ENCODE data around the gene GARIN5B. TPM values are rescaled to one million over a fixed set of nuclear protein-coding genes. Genes with fewer than 3 reads are reported as not detected.
A peak's percentile ranks its signal among the peaks of the same experiment; 100 is the strongest.

GARIN5B gene
- total and polyA plus RNA-seq, 12 donors: not detected

- Histone ChIP-seq H3K27me3 (no peaks in the 10 kb centered on the region), H3K9me3 (peaks cover 0 to 6% (median 0%) of the 10 kb centered on the region in 11 donors), H3K4me3 (no peak overlapping the region), H3K36me3 (peaks cover 0 to 52% (median 0%) of the 10 kb centered on the region in 9 donors), H3K4me1 (peaks cover 0 to 9% (median 3%) of the 10 kb centered on the region in 9 donors), H3K27ac (no peak overlapping the region)
- intact Hi-C loops (cut with DNase I): loop anchor here in 4 of 10 donors (5.0 to 10.0 kb wide), 3 partner anchors 66 to 109 kb away; partner anchors contain the start of genes RPL28 (in 2 of the 4), TMEM238 (in 2 of the 4) and IL11 (in 1 of the 4)
- WGBS, 2 donors: 90 to 91% methylated on average over 17 of the region's 17 CpGs
- TF ChIP-seq, protein P1, sequence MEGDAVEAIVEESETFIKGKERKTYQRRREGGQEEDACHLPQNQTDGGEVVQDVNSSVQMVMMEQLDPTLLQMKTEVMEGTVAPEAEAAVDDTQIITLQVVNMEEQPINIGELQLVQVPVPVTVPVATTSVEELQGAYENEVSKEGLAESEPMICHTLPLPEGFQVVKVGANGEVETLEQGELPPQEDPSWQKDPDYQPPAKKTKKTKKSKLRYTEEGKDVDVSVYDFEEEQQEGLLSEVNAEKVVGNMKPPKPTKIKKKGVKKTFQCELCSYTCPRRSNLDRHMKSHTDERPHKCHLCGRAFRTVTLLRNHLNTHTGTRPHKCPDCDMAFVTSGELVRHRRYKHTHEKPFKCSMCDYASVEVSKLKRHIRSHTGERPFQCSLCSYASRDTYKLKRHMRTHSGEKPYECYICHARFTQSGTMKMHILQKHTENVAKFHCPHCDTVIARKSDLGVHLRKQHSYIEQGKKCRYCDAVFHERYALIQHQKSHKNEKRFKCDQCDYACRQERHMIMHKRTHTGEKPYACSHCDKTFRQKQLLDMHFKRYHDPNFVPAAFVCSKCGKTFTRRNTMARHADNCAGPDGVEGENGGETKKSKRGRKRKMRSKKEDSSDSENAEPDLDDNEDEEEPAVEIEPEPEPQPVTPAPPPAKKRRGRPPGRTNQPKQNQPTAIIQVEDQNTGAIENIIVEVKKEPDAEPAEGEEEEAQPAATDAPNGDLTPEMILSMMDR (IDR thresholded peaks at IDR 0.05): no peak
- no peak for ATAC-seq
- DNase-seq: no peak
These were observed 57.0 kb downstream of the GARIN5B start for GRCh38 chr19:55305983-55306562.

GRCh38 chr19:55305491-55305890 is 57.6 kb downstream of the GARIN5B start:
- H3K4me1 ChIP-seq: peaks cover 0 to 9% (median 3%) of the 10 kb centered on the region in 9 donors
- peaks cover 0 to 52% (median 0%) of the 10 kb centered on the region in 9 donors for H3K36me3 ChIP-seq
- H3K27ac ChIP-seq: no peak overlapping the region
- intact Hi-C loops (cut with DNase I): loop anchor here in 4 of 10 donors (5.0 to 10.0 kb wide), 3 partner anchors 67 to 109 kb away; partner anchors contain the start of genes RPL28 (in 2 of the 4), TMEM238 (in 2 of the 4) and IL11 (in 1 of the 4)
- no peak overlapping the region for H3K4me3 ChIP-seq
- ATAC-seq: peak in 6 of 8 donors; percentile 52 to 73 (median 68)
- 86 to 90% methylated on average over 9 of the region's 9 CpGs for WGBS, 2 donors
- peak in 1 of 2 donors; percentile 40 for DNase-seq
- H3K9me3 ChIP-seq: peaks cover 0 to 6% (median 0%) of the 10 kb centered on the region in 11 donors
- no peaks in the 10 kb centered on the region for H3K27me3 ChIP-seq
- TF ChIP-seq, protein P1 (IDR thresholded peaks at IDR 0.05): no peak

GRCh38 chr19:55304980-55305379 is 58.1 kb downstream of the GARIN5B start:
- H3K9me3 ChIP-seq: peaks cover 0 to 6% (median 0%) of the 10 kb centered on the region in 11 donors
- no peak for DNase-seq
- WGBS, 2 donors: 78 to 84% methylated on average over 14 of the region's 14 CpGs
- no peaks in the 10 kb centered on the region for H3K27me3 ChIP-seq
- no peak overlapping the region for H3K4me3 ChIP-seq
- H3K27ac ChIP-seq: no peak overlapping the region
- intact Hi-C loops (cut with DNase I): loop anchor here in 9 of 10 donors (5.0 to 10.0 kb wide), 5 partner anchors 32 to 110 kb away; partner anchors contain the start of genes TMEM238 (in 8 of the 9), KMT5C (in 3 of the 9), RPL28 (in 2 of the 9) and IL11 (in 1 of the 9)
- no peak for ATAC-seq
- peaks cover 0 to 9% (median 3%) of the 10 kb centered on the region in 9 donors for H3K4me1 ChIP-seq
- TF ChIP-seq, protein P1 (IDR thresholded peaks at IDR 0.05): no peak
- peaks cover 0 to 54% (median 0%) of the 10 kb centered on the region in 9 donors for H3K36me3 ChIP-seq

Other genes with a start within 250 kb of the GARIN5B start
- gene PPP1R12C, start 245.6 kb downstream of the GARIN5B start, total RNA-seq: 100 to 1,000 TPM; 134 to 242 (median 193) TPM
- gene PPP1R12C, start 245.6 kb downstream of the GARIN5B start, polyA plus RNA-seq: 100 to 1,000 TPM; 223 to 283 TPM
- 100 to 1,000 TPM in 5 of 10 donors, 10 to 100 TPM in 5; 19.7 to 234 (median 97.1) TPM for gene TNNT1, start 214.1 kb downstream of the GARIN5B start, total RNA-seq
- gene TNNT1, start 214.1 kb downstream of the GARIN5B start, polyA plus RNA-seq: 100 to 1,000 TPM in 1 of 2 donors, 10 to 100 TPM in 1; 32.3 to 721 TPM
- gene TNNI3, start 205.5 kb downstream of the GARIN5B start, total RNA-seq: over 10,000 TPM in 4 of 10 donors, 1,000 to 10,000 TPM in 6; 3,000 to 12,900 (median 9,464) TPM
- gene TNNI3, start 205.5 kb downstream of the GARIN5B start, polyA plus RNA-seq: over 10,000 TPM in 1 of 2 donors, 1,000 to 10,000 TPM in 1; 4,629 to 45,177 TPM
- gene DNAAF3, start 196.6 kb downstream of the GARIN5B start, total RNA-seq: 1 to 10 TPM in 8 of 10 donors, under 1 TPM in 2; 0.37 to 3.9 (median 2.4) TPM
- 1 to 10 TPM; 1.2 to 5.9 TPM for gene DNAAF3, start 196.6 kb downstream of the GARIN5B start, polyA plus RNA-seq
- gene SYT5, start 183.0 kb downstream of the GARIN5B start, total RNA-seq: 1 to 10 TPM in 1 of 10 donors, not detected in 9; 1.1 TPM
- gene SYT5, start 183.0 kb downstream of the GARIN5B start, polyA plus RNA-seq: under 1 TPM in 1 of 2 donors, not detected in 1; under 0.01 TPM
- 1 to 10 TPM in 7 of 10 donors, under 1 TPM in 3; 0.25 to 7.5 (median 2.4) TPM for gene PTPRH, start 153.8 kb downstream of the GARIN5B start, total RNA-seq
- 1 to 10 TPM; 1.3 to 6.1 TPM for gene PTPRH, start 153.8 kb downstream of the GARIN5B start, polyA plus RNA-seq
- gene TMEM86B, start 134.5 kb downstream of the GARIN5B start, total RNA-seq: 1 to 10 TPM in 9 of 10 donors, under 1 TPM in 1; 0.77 to 2.5 (median 1.9) TPM
- 1 to 10 TPM; 2.7 to 5.9 TPM for gene TMEM86B, start 134.5 kb downstream of the GARIN5B start, polyA plus RNA-seq
- gene PPP6R1, start 104.2 kb downstream of the GARIN5B start, total RNA-seq: 10 to 100 TPM; 31.1 to 51.3 (median 39.0) TPM
- gene PPP6R1, start 104.2 kb downstream of the GARIN5B start, polyA plus RNA-seq: 10 to 100 TPM; 36.8 to 38.0 TPM
- 10 to 100 TPM; 26.7 to 41.6 (median 31.6) TPM for gene HSPBP1, start 83.2 kb downstream of the GARIN5B start, total RNA-seq
- gene HSPBP1, start 83.2 kb downstream of the GARIN5B start, polyA plus RNA-seq: 10 to 100 TPM; 54.2 to 83.7 TPM
- gene BRSK1, start 79.3 kb downstream of the GARIN5B start, total RNA-seq: 10 to 100 TPM in 2 of 10 donors, 1 to 10 TPM in 8; 2.3 to 12.6 (median 4.1) TPM
- 1 to 10 TPM; 1.8 to 2.0 TPM for gene BRSK1, start 79.3 kb downstream of the GARIN5B start, polyA plus RNA-seq
- 1 to 10 TPM in 3 of 10 donors, under 1 TPM in 4, not detected in 3; 0.41 to 6.5 (median 0.75) TPM for gene TMEM150B, start 37.9 kb downstream of the GARIN5B start, total RNA-seq
- gene TMEM150B, start 37.9 kb downstream of the GARIN5B start, polyA plus RNA-seq: under 1 TPM in 1 of 2 donors, not detected in 1; 0.38 TPM
- 1 to 10 TPM; 4.0 to 9.2 (median 6.9) TPM for gene KMT5C, start 23.4 kb downstream of the GARIN5B start, total RNA-seq
- gene KMT5C, start 23.4 kb downstream of the GARIN5B start, polyA plus RNA-seq: 10 to 100 TPM in 1 of 2 donors, 1 to 10 TPM in 1; 4.7 to 12.4 TPM
- gene COX6B2, start 8.5 kb downstream of the GARIN5B start, total RNA-seq: not detected
- not detected for gene COX6B2, start 8.5 kb downstream of the GARIN5B start, polyA plus RNA-seq
- gene IL11, start 7.2 kb upstream of the GARIN5B start, total RNA-seq: not detected
- under 1 TPM; 0.30 to 0.37 TPM for gene IL11, start 7.2 kb upstream of the GARIN5B start, polyA plus RNA-seq
- not detected for gene TMEM190, start 13.6 kb upstream of the GARIN5B start, total RNA-seq
- not detected for gene TMEM190, start 13.6 kb upstream of the GARIN5B start, polyA plus RNA-seq
- 1 to 10 TPM in 2 of 10 donors, under 1 TPM in 6, not detected in 2; 0.25 to 1.3 (median 0.49) TPM for gene TMEM238, start 21.0 kb upstream of the GARIN5B start, total RNA-seq
- gene TMEM238, start 21.0 kb upstream of the GARIN5B start, polyA plus RNA-seq: under 1 TPM in 1 of 2 donors, not detected in 1; 0.06 TPM
- 1,000 to 10,000 TPM in 1 of 10 donors, 100 to 1,000 TPM in 9; 473 to 1,031 (median 577) TPM for gene RPL28, start 22.7 kb upstream of the GARIN5B start, total RNA-seq
- gene RPL28, start 22.7 kb upstream of the GARIN5B start, polyA plus RNA-seq: 1,000 to 10,000 TPM in 1 of 2 donors, 100 to 1,000 TPM in 1; 776 to 1,617 TPM
- 10 to 100 TPM; 25.0 to 42.1 (median 30.7) TPM for gene UBE2S, start 44.5 kb upstream of the GARIN5B start, total RNA-seq
- 10 to 100 TPM in 1 of 2 donors, 1 to 10 TPM in 1; 8.0 to 25.5 TPM for gene UBE2S, start 44.5 kb upstream of the GARIN5B start, polyA plus RNA-seq
- gene SHISA7, start 80.0 kb upstream of the GARIN5B start, total RNA-seq: not detected
- gene SHISA7, start 80.0 kb upstream of the GARIN5B start, polyA plus RNA-seq: under 1 TPM in 1 of 2 donors, not detected in 1; under 0.01 TPM
- gene ISOC2, start 98.4 kb upstream of the GARIN5B start, total RNA-seq: 10 to 100 TPM; 42.5 to 69.8 (median 48.3) TPM
- 100 to 1,000 TPM in 1 of 2 donors, 10 to 100 TPM in 1; 88.7 to 117 TPM for gene ISOC2, start 98.4 kb upstream of the GARIN5B start, polyA plus RNA-seq
- not detected for gene C19orf85, start 101.5 kb upstream of the GARIN5B start, total RNA-seq
- not detected for gene C19orf85, start 101.5 kb upstream of the GARIN5B start, polyA plus RNA-seq
- gene ZNF628, start 113.4 kb upstream of the GARIN5B start, total RNA-seq: 1 to 10 TPM; 2.5 to 7.8 (median 4.3) TPM
- gene ZNF628, start 113.4 kb upstream of the GARIN5B start, polyA plus RNA-seq: 1 to 10 TPM; 4.9 to 7.5 TPM
- gene NAT14, start 121.9 kb upstream of the GARIN5B start, total RNA-seq: 1 to 10 TPM; 5.8 to 9.9 (median 6.8) TPM
- 10 to 100 TPM in 1 of 2 donors, 1 to 10 TPM in 1; 9.0 to 16.4 TPM for gene NAT14, start 121.9 kb upstream of the GARIN5B start, polyA plus RNA-seq
- gene SSC5D, start 125.2 kb upstream of the GARIN5B start, total RNA-seq: 1 to 10 TPM; 2.0 to 6.5 (median 4.0) TPM
- 1 to 10 TPM in 1 of 2 donors, under 1 TPM in 1; 0.72 to 2.8 TPM for gene SSC5D, start 125.2 kb upstream of the GARIN5B start, polyA plus RNA-seq
- gene SBK2, start 173.9 kb upstream of the GARIN5B start, total RNA-seq: 10 to 100 TPM in 1 of 10 donors, 1 to 10 TPM in 9; 1.1 to 14.1 (median 2.0) TPM
- gene SBK2, start 173.9 kb upstream of the GARIN5B start, polyA plus RNA-seq: 1 to 10 TPM in 1 of 2 donors, under 1 TPM in 1; 0.39 to 9.4 TPM
- 10 to 100 TPM in 4 of 10 donors, 1 to 10 TPM in 6; 2.0 to 33.3 (median 7.3) TPM for gene SBK3, start 182.3 kb upstream of the GARIN5B start, total RNA-seq
- gene SBK3, start 182.3 kb upstream of the GARIN5B start, polyA plus RNA-seq: 10 to 100 TPM in 1 of 2 donors, 1 to 10 TPM in 1; 3.2 to 11.3 TPM
- 10 to 100 TPM in 4 of 10 donors, 1 to 10 TPM in 6; 7.1 to 16.9 (median 9.6) TPM for gene ZNF579, start 217.6 kb upstream of the GARIN5B start, total RNA-seq
- gene ZNF579, start 217.6 kb upstream of the GARIN5B start, polyA plus RNA-seq: 10 to 100 TPM; 13.1 to 23.8 TPM
- gene FIZ1, start 236.3 kb upstream of the GARIN5B start, total RNA-seq: 10 to 100 TPM; 11.6 to 18.8 (median 13.5) TPM
- gene FIZ1, start 236.3 kb upstream of the GARIN5B start, polyA plus RNA-seq: 10 to 100 TPM in 1 of 2 donors, 1 to 10 TPM in 1; 9.3 to 16.5 TPM
- 10 to 100 TPM in 8 of 10 donors, 1 to 10 TPM in 2; 7.9 to 22.0 (median 12.9) TPM for gene ZNF524, start 237.0 kb upstream of the GARIN5B start, total RNA-seq
- 10 to 100 TPM; 34.9 to 39.4 TPM for gene ZNF524, start 237.0 kb upstream of the GARIN5B start, polyA plus RNA-seq
- 10 to 100 TPM; 11.8 to 20.0 (median 13.5) TPM for gene ZNF865, start 242.4 kb upstream of the GARIN5B start, total RNA-seq
- 10 to 100 TPM; 13.9 to 26.5 TPM for gene ZNF865, start 242.4 kb upstream of the GARIN5B start, polyA plus RNA-seq

Data from heart right ventricle (tissue), 16 donors.